SK-N-MC (cell line): Measurements from ENCODE around the gene LCE6A.

Experiments used
- EZH2 ChIP-seq: fragments of 200-600 bp; sonication (generic); IDR thresholded peaks from one replicate; pipeline ENCODE4 v1.6.1; 2017; ENCODE audit warnings: antibody characterized with exemption
- POLR2AphosphoS5 ChIP-seq: IDR thresholded peaks from 2 replicates; pipeline ENCODE4 v1.6.1; 2012; ENCODE audit warnings: mild to moderate bottlenecking, low read depth, low read length, borderline replicate concordance

DNA sequence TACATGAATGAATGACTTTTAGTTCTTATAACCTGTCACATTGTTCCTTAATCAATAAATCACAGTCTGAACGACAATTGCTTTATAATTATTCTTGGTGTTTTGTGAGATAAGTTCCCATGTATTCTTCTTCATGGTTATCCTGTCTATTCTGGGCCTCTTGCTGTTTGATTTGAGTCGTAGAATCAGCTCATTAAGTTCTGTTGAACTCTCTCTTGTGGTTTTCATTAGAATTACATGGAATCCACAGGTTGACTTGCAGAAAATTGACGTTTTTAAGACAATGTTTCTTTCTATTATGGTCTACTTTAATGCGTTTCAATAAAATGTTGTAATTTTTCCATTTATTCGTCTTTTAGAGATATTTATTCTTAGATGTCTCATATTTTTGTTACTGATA, 19.4 kb upstream of the LCE6A start:
- TF ChIP-seq POLR2AphosphoS5 (no peak), EZH2 (no peak)
